AG09319 (cell line): Measurements from ENCODE around the gene CDC34.
A peak's percentile ranks its signal among the peaks of the same experiment; 100 is the strongest.

Experiments
- DNase-seq: peaks from one replicate; pipeline ENCODE4 v3.0.0-alpha.2; 2010; ENCODE audit warnings: low read depth; ENCODE audit errors: extremely low read depth
- CTCF ChIP-seq: IDR thresholded peaks from 2 replicates; pipeline ENCODE4 v1.5.1; 2011; ENCODE audit warnings: low read depth, mild to moderate bottlenecking, inconsistent platforms, low read length, moderate library complexity

The CDC34 gene

GRCh38 chr19:498977-499623, 32.5 kb upstream of the CDC34 start:
- TF ChIP-seq CTCF, result no peak
- no peak for DNase-seq

- DNase-seq, result no peak
- TF ChIP-seq CTCF, result no peak
These were observed 29.9 kb upstream of the CDC34 start for GRCh38 chr19:501646-502045.

- TF ChIP-seq CTCF, result no peak
- DNase-seq, result no peak
These were observed 26.9 kb upstream of the CDC34 start for GRCh38 chr19:504616-505015.

GRCh38 chr19:506404-507285, 24.9 kb upstream of the CDC34 start:
- TF ChIP-seq CTCF, result peak; percentile 98
- DNase-seq, result peak; percentile 80

GRCh38 chr19:507286-508203, 24.0 kb upstream of the CDC34 start, which contains the start of gene TPGS1:
TPGS1 (plus strand) TSS chr19:507497; CDS start chr19:507507, 10 bp downstream.
- TF ChIP-seq CTCF, result no peak
- DNase-seq, result peak; percentile 100

GRCh38 chr19:508204-509150, 23.1 kb upstream of the CDC34 start:
- DNase-seq, result no peak
- TF ChIP-seq CTCF, result no peak
